G401 (cell line): ENCODE results near the gene CNGB1. TPM values are rescaled to one million over a fixed set of nuclear protein-coding genes. Genes with fewer than 3 reads are reported as not detected.
"Not testable (repeated sequence)": the region's sequence is repeated elsewhere in the genome, so short reads cannot be mapped to it uniquely, and the experiment has no call there.

Experiments
- DNase-seq: peaks from one replicate; pipeline ENCODE4 v3.0.0-alpha.2; 2015; ENCODE audit warnings: low spot score
- in situ Hi-C: cut with HindIII; loops from 2 replicates; pipeline ENCODE4 v1.10.0; 2016; ENCODE audit warnings: low sequenced_read_pairs, mixed read lengths
- total RNA-seq: library from RNA; depleted of rRNA; stranded (reverse); fragments of >200 nt; shearing (Covaris generic); gene quantifications from 2 replicates; pipeline ENCODE4 v1.2.3, GENCODE V29; 2014

The CNGB1 gene
- total RNA-seq, 1 experiment from 2014 or later = not detected

GRCh38 chr16:57981636-57982035 lies 10.7 kb upstream of the CNGB1 start:
- DNase-seq = no peak
- in situ Hi-C loops = no loop called here

GRCh38 chr16:57979006-57979585 lies 8.2 kb upstream of the CNGB1 start:
- DNase-seq = no peak
- in situ Hi-C loops = no loop called here

- DNase-seq, in situ Hi-C loops: not testable (repeated sequence)
These were observed 7.1 kb upstream of the CNGB1 start for GRCh38 chr16:57978070-57978465.

GRCh38 chr16:57977418-57978069 lies 6.6 kb upstream of the CNGB1 start:
- DNase-seq = no peak
- in situ Hi-C loops = no loop called here

GRCh38 chr16:57976331-57976796 lies 5.4 kb upstream of the CNGB1 start:
- no peak for DNase-seq
- in situ Hi-C loops = no loop called here

GRCh38 chr16:57972306-57972705 lies 1.4 kb upstream of the CNGB1 start:
- no peak for DNase-seq
- in situ Hi-C loops = no loop called here

GRCh38 chr16:57971848-57972247 lies 920 bp upstream of the CNGB1 start:
- no peak for DNase-seq
- in situ Hi-C loops = no loop called here

- DNase-seq = no peak
- in situ Hi-C loops = no loop called here
These were observed 609 bp downstream of the CNGB1 start for GRCh38 chr16:57970319-57970718.

- no peak for DNase-seq
- in situ Hi-C loops = no loop called here
These were observed 1.3 kb downstream of the CNGB1 start for GRCh38 chr16:57969451-57970123.

- DNase-seq = no peak
- in situ Hi-C loops = no loop called here
These were observed 3.0 kb downstream of the CNGB1 start for GRCh38 chr16:57967916-57968315.

GRCh38 chr16:57966986-57967385 lies 3.9 kb downstream of the CNGB1 start:
- in situ Hi-C loops = no loop called here
- no peak for DNase-seq

- DNase-seq = peak; percentile 2
- in situ Hi-C loops = no loop called here
These were observed 4.6 kb downstream of the CNGB1 start for GRCh38 chr16:57966204-57966771.

- in situ Hi-C loops = no loop called here
- DNase-seq = no peak
These were observed 6.7 kb downstream of the CNGB1 start for GRCh38 chr16:57964157-57964700.

- in situ Hi-C loops = no loop called here
- no peak for DNase-seq
These were observed 8.2 kb downstream of the CNGB1 start for GRCh38 chr16:57962756-57963155.

- in situ Hi-C loops = no loop called here
These were observed 8.9 kb downstream of the CNGB1 start for GRCh38 chr16:57962046-57962445.

GRCh38 chr16:57961538-57961937 lies 9.4 kb downstream of the CNGB1 start:
- DNase-seq = no peak
- in situ Hi-C loops = no loop called here

More at GRCh38 chr16:57962046-57962445, 8.9 kb downstream of the CNGB1 start:
- DNase-seq = no peak

GRCh38 chr16:57960826-57961472 lies 10.0 kb downstream of the CNGB1 start:
- DNase-seq = no peak
- in situ Hi-C loops = no loop called here

GRCh38 chr16:57960310-57960709 lies 10.6 kb downstream of the CNGB1 start:
- in situ Hi-C loops = no loop called here
- no peak for DNase-seq

- no peak for DNase-seq
- in situ Hi-C loops = no loop called here
These were observed 11.1 kb downstream of the CNGB1 start for GRCh38 chr16:57959804-57960203.
